ENCODE results near the gene CCDC197.

The CCDC197 gene

GRCh38 chr14:94025720-94026119 lies 28.6 kb downstream of the CCDC197 start:
- DNase-seq (ENCODE audit: low read depth in 2 of 2): no peak

- peak; percentile 90 to 95 for DNase-seq (ENCODE audit: low read depth in 2 of 2)
These were observed 29.2 kb downstream of the CCDC197 start, which contains the start of gene OTUB2 for GRCh38 chr14:94026173-94026888. Gene OTUB2, plus strand, starts transcription at chr14:94026340. Its CDS starts 198 bp downstream, at chr14:94026538.

GRCh38 chr14:94026889-94027469 lies 29.9 kb downstream of the CCDC197 start:
- no peak for DNase-seq (ENCODE audit: low read depth in 2 of 2)

- DNase-seq (ENCODE audit: low read depth in 2 of 2): no peak
These were observed 30.7 kb downstream of the CCDC197 start for GRCh38 chr14:94027566-94028449.

- DNase-seq (ENCODE audit: low read depth in 2 of 2): peak in 1 of 2 donors; percentile 14
These were observed 31.3 kb downstream of the CCDC197 start for GRCh38 chr14:94028450-94028826.

GRCh38 chr14:94029265-94029664 lies 32.2 kb downstream of the CCDC197 start:
- no peak for DNase-seq (ENCODE audit: low read depth in 2 of 2)

- no peak for DNase-seq (ENCODE audit: low read depth in 2 of 2)
These were observed 32.6 kb downstream of the CCDC197 start for GRCh38 chr14:94029671-94030203.

- no peak for DNase-seq (ENCODE audit: low read depth in 2 of 2)
These were observed 33.5 kb downstream of the CCDC197 start for GRCh38 chr14:94030571-94030970.

- no peak for DNase-seq (ENCODE audit: low read depth in 2 of 2)
These were observed 34.2 kb downstream of the CCDC197 start for GRCh38 chr14:94031161-94031882.

- no peak for DNase-seq (ENCODE audit: low read depth in 2 of 2)
These were observed 34.8 kb downstream of the CCDC197 start for GRCh38 chr14:94031883-94032279.

GRCh38 chr14:94034886-94035285 lies 37.8 kb downstream of the CCDC197 start:
- DNase-seq (ENCODE audit: low read depth in 2 of 2): no peak

GRCh38 chr14:94036313-94037167 lies 39.4 kb downstream of the CCDC197 start:
- peak; percentile 71 to 76 for DNase-seq (ENCODE audit: low read depth in 2 of 2)

GRCh38 chr14:94037954-94038353 lies 40.9 kb downstream of the CCDC197 start:
- no peak for DNase-seq (ENCODE audit: low read depth in 2 of 2)

- no peak for DNase-seq (ENCODE audit: low read depth in 2 of 2)
These were observed 41.4 kb downstream of the CCDC197 start for GRCh38 chr14:94038510-94038909.

- DNase-seq (ENCODE audit: low read depth in 2 of 2): no peak
These were observed 42.0 kb downstream of the CCDC197 start for GRCh38 chr14:94038921-94039629.

- DNase-seq (ENCODE audit: low read depth in 2 of 2): no peak
These were observed 43.1 kb downstream of the CCDC197 start for GRCh38 chr14:94040247-94040646.

GRCh38 chr14:94040796-94041195 lies 43.7 kb downstream of the CCDC197 start:
- no peak for DNase-seq (ENCODE audit: low read depth in 2 of 2)

GRCh38 chr14:94041551-94042346 lies 44.6 kb downstream of the CCDC197 start:
- DNase-seq (ENCODE audit: low read depth in 2 of 2): no peak

GRCh38 chr14:94042433-94043091 lies 45.5 kb downstream of the CCDC197 start:
- DNase-seq (ENCODE audit: low read depth in 2 of 2): no peak

Data from activated CD4-positive, alpha-beta T cell treated with anti-CD3 and anti-CD28 coated beads for 24 hours (primary cell).